GM23338 (cell line): ENCODE measurements around the gene UBAP1L. TPM values are rescaled to one million over a fixed set of nuclear protein-coding genes. Genes with fewer than 3 reads are reported as not detected.

Experiments
- ATAC-seq: fragments of 200-7000 bp; cut with Tn5 transposase; 3 replicates; pipeline ENCODE4 v1.9.1; 2020
- DNase-seq: peaks from one replicate; pipeline ENCODE4 v3.0.0-alpha.2; 2015; ENCODE audit warnings: low spot score
- H2AFZ ChIP-seq: fragments of 200-600 bp; sonication (generic); 2 replicates; pipeline ENCODE4 v1.8.0; 2016; ENCODE audit warnings: antibody characterized with exemption, mild to moderate bottlenecking, moderate library complexity
- H3F3A ChIP-seq: fragments of 200-600 bp; sonication (generic); replicated peaks from 2 replicates; pipeline ENCODE4 v1.8.0; 2017; ENCODE audit warnings: antibody characterized with exemption, mixed run types, low read depth
- H3K27ac ChIP-seq: fragments of 200-600 bp; sonication (generic); 2 replicates; pipeline ENCODE4 v1.6.1; 2016; ENCODE audit warnings: low read depth
- H3K27me3 ChIP-seq: fragments of 200-600 bp; sonication (generic); 2 replicates; pipeline ENCODE4 v1.8.0; 2016; ENCODE audit warnings: mild to moderate bottlenecking, mixed run types, moderate library complexity; ENCODE audit not compliant: insufficient read depth
- H3K36me3 ChIP-seq: fragments of 200-600 bp; sonication (generic); 2 replicates; pipeline ENCODE4 v1.8.0; 2016; ENCODE audit warnings: mild to moderate bottlenecking; ENCODE audit not compliant: insufficient read depth
- H3K4me1 ChIP-seq: fragments of 200-600 bp; sonication (generic); 2 replicates; pipeline ENCODE4 v1.8.0; 2016; ENCODE audit warnings: mild to moderate bottlenecking, moderate library complexity; ENCODE audit not compliant: insufficient read depth
- H3K4me2 ChIP-seq: fragments of 200-600 bp; sonication (generic); 2 replicates; pipeline ENCODE4 v1.7.1; 2017; ENCODE audit warnings: mixed run types
- H3K4me3 ChIP-seq: fragments of 200-600 bp; sonication (generic); 2 replicates; pipeline ENCODE4 v1.6.1; 2016; ENCODE audit warnings: mixed run types
- H3K79me2 ChIP-seq: fragments of 200-600 bp; sonication (generic); replicated peaks from 2 replicates; pipeline ENCODE4 v1.8.0; 2017; ENCODE audit warnings: mild to moderate bottlenecking; ENCODE audit not compliant: insufficient read depth
- H3K9me2 ChIP-seq: fragments of 200-600 bp; sonication (generic); 2 replicates; pipeline ENCODE4 v1.8.0; 2017; ENCODE audit not compliant: insufficient read depth
- H4K20me1 ChIP-seq: fragments of 200-600 bp; sonication (generic); replicated peaks from 2 replicates; pipeline ENCODE4 v1.8.0; 2017; ENCODE audit warnings: mild to moderate bottlenecking; ENCODE audit not compliant: insufficient read depth
- H3K27ac Mint-ChIP-seq: 2 replicates; pipeline ENCODE4 v1.8.0; 2020; ENCODE audit warnings: inconsistent platforms, mild to moderate bottlenecking, moderate library complexity, mixed read lengths
- H3K27me3 Mint-ChIP-seq: 3 replicates; pipeline ENCODE4 v1.8.0; 2022; ENCODE audit warnings: low read depth, mild to moderate bottlenecking, moderate library complexity, mixed read lengths, inconsistent platforms; ENCODE audit not compliant: insufficient read depth, poor library complexity
- H3K36me3 Mint-ChIP-seq: 3 replicates; pipeline ENCODE4 v1.8.0; 2021; ENCODE audit warnings: low read depth, mild to moderate bottlenecking, inconsistent platforms, moderate library complexity, mixed read lengths
- H3K4me1 Mint-ChIP-seq: 3 replicates; pipeline ENCODE4 v1.8.0; 2020; ENCODE audit warnings: mild to moderate bottlenecking, inconsistent platforms, mixed read lengths
- H3K4me3 Mint-ChIP-seq: 3 replicates; pipeline ENCODE4 v1.8.0; 2021; ENCODE audit warnings: moderate library complexity, mild to moderate bottlenecking, inconsistent platforms, mixed read lengths
- H3K9me3 Mint-ChIP-seq: 3 replicates; pipeline ENCODE4 v1.8.0; 2020; ENCODE audit warnings: moderate library complexity, mild to moderate bottlenecking, inconsistent platforms, mixed read lengths
- CREB1 ChIP-seq: fragments of 250-450 bp; sonication (Bioruptor Pico); IDR thresholded peaks from 2 replicates; pipeline ENCODE4 v1.5.0; 2020; ENCODE audit warnings: low read depth, mild to moderate bottlenecking, moderate library complexity
- CTCF ChIP-seq, 2 experiments: fragments of 200-600 bp in 1 of 2; sonication (generic) in 1 of 2; conservative IDR thresholded peaks; 2 replicates each; pipeline versions ENCODE4 v1.5.1 to v1.6.1; 2016 to 2017; ENCODE audit warnings: antibody characterized with exemption in 2 of 2, low read depth in 2 of 2, mild to moderate bottlenecking in 2 of 2, moderate library complexity in 1 of 2
- ETS1 ChIP-seq: IDR thresholded peaks from 2 replicates; pipeline ENCODE4 v1.6.1; 2016; ENCODE audit warnings: antibody characterized with exemption
- EZH2 ChIP-seq: fragments of 200-600 bp; sonication (generic); IDR thresholded peaks from one replicate; pipeline ENCODE4 v1.8.0; 2017; ENCODE audit warnings: antibody characterized with exemption, mild to moderate bottlenecking, low read depth; ENCODE audit not compliant: unreplicated experiment
- EZH2phosphoT487 ChIP-seq: fragments of 200-600 bp; sonication (generic); IDR thresholded peaks from one replicate; pipeline ENCODE4 v1.8.1; 2018; ENCODE audit warnings: antibody characterized with exemption; ENCODE audit not compliant: unreplicated experiment
- JUNB ChIP-seq: IDR thresholded peaks from one replicate; pipeline ENCODE4 v1.6.1; 2016; ENCODE audit warnings: antibody characterized with exemption; ENCODE audit not compliant: unreplicated experiment
- NANOG ChIP-seq: IDR thresholded peaks from 2 replicates; pipeline ENCODE4 v1.6.1; 2016; ENCODE audit warnings: antibody characterized with exemption, borderline replicate concordance
- POLR2AphosphoS5 ChIP-seq: IDR thresholded peaks from 2 replicates; pipeline ENCODE4 v1.6.1; 2016; ENCODE audit warnings: antibody characterized with exemption, low read depth
- REST ChIP-seq: IDR thresholded peaks from one replicate; pipeline ENCODE4 v1.6.1; 2018; ENCODE audit warnings: antibody characterized with exemption; ENCODE audit not compliant: unreplicated experiment
- STAT1 ChIP-seq: IDR thresholded peaks from one replicate; pipeline ENCODE4 v1.6.1; 2016; ENCODE audit warnings: antibody characterized with exemption; ENCODE audit not compliant: unreplicated experiment
- ZNF114 ChIP-seq: fragments of 250-450 bp; sonication (Bioruptor Pico); IDR thresholded peaks from 2 replicates; pipeline ENCODE4 v1.5.0; 2020; ENCODE audit warnings: mild to moderate bottlenecking, moderate library complexity
- ZNF331 ChIP-seq: fragments of 250-450 bp; sonication (Bioruptor Pico); IDR thresholded peaks from 2 replicates; pipeline ENCODE4 v1.5.0; 2020; ENCODE audit warnings: low read depth, mild to moderate bottlenecking, moderate library complexity
- ZNF462 ChIP-seq: fragments of 250-450 bp; sonication (Bioruptor Pico); IDR thresholded peaks from 2 replicates; pipeline ENCODE4 v1.5.0; 2020; ENCODE audit warnings: mild to moderate bottlenecking, moderate library complexity
- polyA plus RNA-seq: library from polyadenylated mRNA; unstranded; fragments of >200 nt; fragmentation: Nextera tagmentation; extraction: Ambion mirVana; gene quantifications from 2 replicates; pipeline ENCODE4 v1.2.1, GENCODE V29; 2016
- total RNA-seq: library from RNA; depleted of rRNA; stranded (reverse); fragments of >200 nt; shearing (Covaris generic); gene quantifications from 2 replicates; pipeline ENCODE4 v1.2.3, GENCODE V29; 2014

Gene UBAP1L
- total and polyA plus RNA-seq, 2 experiments from 2014 or later, result 0.53 to 1.5 TPM

- Histone ChIP-seq H3K27ac (no peak overlapping the region), H3K36me3 (no peaks in the 10 kb centered on the region), H3K4me1 (peaks cover 14% of the 10 kb centered on the region), H3K27me3 (peaks cover 11% of the 10 kb centered on the region), H4K20me1 (no peaks in the 10 kb centered on the region), H3K79me2 (no peaks in the 10 kb centered on the region), H2AFZ (peak overlapping the region; percentile 78; the same call in 1 of the 2 replicates), H3K9me2 (no peaks in the 10 kb centered on the region), H3K4me2 (no peak overlapping the region), H3F3A (peaks cover 5% of the 10 kb centered on the region; the same call in 1 of the 2 replicates), H3K4me3 (no peak overlapping the region)
- Mint-ChIP-seq H3K4me1 (peaks cover 17% of the 10 kb centered on the region), H3K27ac (no peak overlapping the region), H3K4me3 (no peak overlapping the region), H3K27me3 (peaks cover 16% of the 10 kb centered on the region), H3K9me3 (peaks cover 5% of the 10 kb centered on the region; the same call in 2 of the 3 replicates), H3K36me3 (no peaks in the 10 kb centered on the region; the same call in 2 of the 3 replicates)
- no peak for DNase-seq
- no peak for ATAC-seq
- TF ChIP-seq EZH2phosphoT487 (no peak), ZNF462 (CRISPR knock-in tag) (no peak), CTCF (conservative IDR thresholded peaks at IDR 0.05; ENCODE audit: low read depth in 2 of 2) (no peak), EZH2 (no peak), JUNB (no peak), STAT1 (no peak), POLR2AphosphoS5 (no peak), ETS1 (no peak), ZNF114 (CRISPR knock-in tag) (no peak), REST (no peak), NANOG (no peak), CREB1 (CRISPR knock-in tag) (no peak), ZNF331 (no peak)
Measured at GRCh38 chr15:65071381-65071811, 43.6 kb downstream of the UBAP1L start.
